ENCODE data around the gene MDFIC2. TPM values are rescaled to one million over a fixed set of nuclear protein-coding genes. Genes with fewer than 3 reads are reported as not detected.
"Not testable (repeated sequence)": the region's sequence is repeated elsewhere in the genome, so short reads cannot be mapped to it uniquely, and the experiment has no call there.

MDFIC2 gene
- total and polyA plus RNA-seq, 2 of the 13 experiments (the other 11 are each of a cell fraction or from before 2014, with no cell fraction given), result not detected

GRCh38 chr3:70291097-70291482 lies 21.3 kb downstream of the MDFIC2 start:
- H3K27ac ChIP-seq (ENCODE audit: extremely low read length, insufficient read depth, low read length), result no peak overlapping the region
- H3K4me1 ChIP-seq (ENCODE audit: insufficient read depth, low read length), result no peaks in the 10 kb centered on the region
- BruUV-seq (replicated peaks), result no TSS peak
- in situ Hi-C loops (cut with HindIII; ENCODE audit: extremely low pct_ligation_motif_present, low pct_unique_long_range_greater_than_20kb), result no loop called here
- intact Hi-C loops (cut with micrococcal nuclease; ENCODE audit: unreplicated experiment), result no loop called here
- H4K20me1 ChIP-seq (ENCODE audit: insufficient read depth, low read length), result no peaks in the 10 kb centered on the region
- H3K4me2 ChIP-seq (ENCODE audit: low read depth, low read length), result no peak overlapping the region
- H2AFZ ChIP-seq (ENCODE audit: low read length), result no peak overlapping the region
- ATAC-seq (no peak), FAIRE-seq (no peak), DNase-seq (ENCODE audit: low spot score) (no peak)
- no peak overlapping the region for H3K4me3 ChIP-seq (replicated peaks in 1 of 3; ENCODE audit: insufficient read depth in 1 of 3, low read depth in 2 of 3, low read length in 3 of 3)
- no peak overlapping the region for H3K9ac ChIP-seq (ENCODE audit: insufficient read depth, low read depth, low read length)
- no peaks in the 10 kb centered on the region for H3K36me3 ChIP-seq (replicated peaks in 1 of 2; ENCODE audit: control insufficient read depth in 1 of 2, insufficient read depth in 2 of 2, low read length in 2 of 2)
- no peak for TF ChIP-seq HOXA7 (CRISPR knock-in tag; IDR thresholded peaks at IDR 0.05)
- no peak for TF ChIP-seq NCOA2 (CRISPR knock-in tag; IDR thresholded peaks at IDR 0.05)
- TF ChIP-seq, protein P1, sequence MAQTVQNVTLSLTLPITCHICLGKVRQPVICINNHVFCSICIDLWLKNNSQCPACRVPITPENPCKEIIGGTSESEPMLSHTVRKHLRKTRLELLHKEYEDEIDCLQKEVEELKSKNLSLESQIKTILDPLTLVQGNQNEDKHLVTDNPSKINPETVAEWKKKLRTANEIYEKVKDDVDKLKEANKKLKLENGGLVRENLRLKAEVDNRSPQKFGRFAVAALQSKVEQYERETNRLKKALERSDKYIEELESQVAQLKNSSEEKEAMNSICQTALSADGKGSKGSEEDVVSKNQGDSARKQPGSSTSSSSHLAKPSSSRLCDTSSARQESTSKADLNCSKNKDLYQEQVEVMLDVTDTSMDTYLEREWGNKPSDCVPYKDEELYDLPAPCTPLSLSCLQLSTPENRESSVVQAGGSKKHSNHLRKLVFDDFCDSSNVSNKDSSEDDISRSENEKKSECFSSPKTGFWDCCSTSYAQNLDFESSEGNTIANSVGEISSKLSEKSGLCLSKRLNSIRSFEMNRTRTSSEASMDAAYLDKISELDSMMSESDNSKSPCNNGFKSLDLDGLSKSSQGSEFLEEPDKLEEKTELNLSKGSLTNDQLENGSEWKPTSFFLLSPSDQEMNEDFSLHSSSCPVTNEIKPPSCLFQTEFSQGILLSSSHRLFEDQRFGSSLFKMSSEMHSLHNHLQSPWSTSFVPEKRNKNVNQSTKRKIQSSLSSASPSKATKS (CRISPR knock-in tag; IDR thresholded peaks at IDR 0.05), result no peak
- TF ChIP-seq HES4 (CRISPR knock-in tag; IDR thresholded peaks at IDR 0.05; ENCODE audit: borderline replicate concordance), result no peak
- no peak for TF ChIP-seq SRSF9 (IDR thresholded peaks at IDR 0.05; ENCODE audit: borderline replicate concordance, insufficient read depth, low read depth, low read length, poor library complexity, severe bottlenecking)
- 0 out of 2 replicates have a peak, but pooled peaks have one; percentile 18 for TF ChIP-seq ZNF629 (CRISPR knock-in tag; conservative IDR thresholded peaks at IDR 0.05)
- no peak for TF ChIP-seq LRRFIP1 (CRISPR knock-in tag; conservative IDR thresholded peaks at IDR 0.05)
- no peak for TF ChIP-seq PPARG (CRISPR knock-in tag; conservative IDR thresholded peaks at IDR 0.05)
- TF ChIP-seq ELF4 (CRISPR knock-in tag; IDR thresholded peaks at IDR 0.05; ENCODE audit: borderline replicate concordance), result no peak
- CTCF ChIA-PET (ENCODE audit: low intra/inter-chr PET ratio, low total read pairs), result no interaction called here
- no peaks in the 10 kb centered on the region for H3K9me3 ChIP-seq (ENCODE audit: low read length)
- H3K79me2 ChIP-seq (ENCODE audit: insufficient read depth, low read length), result no peaks in the 10 kb centered on the region
- WGBS (ENCODE audit: low lambda C conversion rate), result 96% methylated on average over 2 of the region's 2 CpGs
- H3K27me3 ChIP-seq (ENCODE audit: control insufficient read depth in 1 of 2, insufficient read depth in 2 of 2, low read length in 2 of 2), result no peaks in the 10 kb centered on the region
- POLR2A ChIA-PET, result no interaction called here

DNA sequence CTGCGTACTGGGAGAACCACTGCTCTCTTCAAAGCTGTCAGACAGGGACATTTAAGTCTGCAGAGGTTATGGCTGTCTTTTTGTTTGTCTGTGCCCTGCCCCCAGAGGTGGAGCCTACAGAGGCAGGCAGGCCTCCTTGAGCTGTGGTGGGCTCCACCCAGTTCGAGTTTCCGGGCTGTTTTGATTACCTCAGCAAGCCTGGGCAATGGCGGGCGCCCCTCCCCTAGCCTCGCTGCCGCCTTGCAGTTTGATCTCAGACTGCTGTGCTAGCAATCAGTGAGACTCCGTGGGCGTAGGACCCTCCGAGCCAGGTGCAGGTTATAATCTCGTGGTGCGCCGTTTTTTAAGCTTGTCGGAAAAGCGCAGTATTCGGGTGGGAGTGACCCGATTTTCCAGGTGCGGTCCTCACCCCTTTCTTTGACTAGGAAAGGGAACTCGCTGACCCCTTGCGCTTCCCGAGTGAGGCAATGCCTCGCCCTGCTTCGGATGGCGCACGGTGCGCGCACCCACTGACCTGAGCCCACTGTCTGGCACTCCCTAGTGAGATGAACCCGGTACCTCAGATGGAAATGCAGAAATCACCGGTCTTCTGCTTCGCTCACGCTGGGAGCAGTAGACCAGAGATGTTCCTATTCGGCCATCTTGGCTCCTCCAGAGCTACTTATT lies 21.9 kb downstream of the MDFIC2 start:
- H2AFZ ChIP-seq (ENCODE audit: low read length); H3K4me1 ChIP-seq (ENCODE audit: insufficient read depth, low read length); POLR2A ChIA-PET; intact Hi-C loops (cut with micrococcal nuclease; ENCODE audit: unreplicated experiment); H3K27ac ChIP-seq (ENCODE audit: extremely low read length, insufficient read depth, low read length); H3K79me2 ChIP-seq (ENCODE audit: insufficient read depth, low read length); H3K9me3 ChIP-seq (ENCODE audit: low read length); BruUV-seq (replicated peaks); H3K9ac ChIP-seq (ENCODE audit: insufficient read depth, low read depth, low read length); H3K27me3 ChIP-seq (ENCODE audit: control insufficient read depth in 1 of 2, insufficient read depth in 2 of 2, low read length in 2 of 2); ATAC-seq; DNase-seq (ENCODE audit: low spot score); CTCF ChIA-PET (ENCODE audit: low intra/inter-chr PET ratio, low total read pairs); in situ Hi-C loops (cut with HindIII; ENCODE audit: extremely low pct_ligation_motif_present, low pct_unique_long_range_greater_than_20kb); FAIRE-seq; H3K4me3 ChIP-seq (replicated peaks in 1 of 3; ENCODE audit: insufficient read depth in 1 of 3, low read depth in 2 of 3, low read length in 3 of 3); H3K4me2 ChIP-seq (ENCODE audit: low read depth, low read length); H3K36me3 ChIP-seq (replicated peaks in 1 of 2; ENCODE audit: control insufficient read depth in 1 of 2, insufficient read depth in 2 of 2, low read length in 2 of 2); H4K20me1 ChIP-seq (ENCODE audit: insufficient read depth, low read length): not testable (repeated sequence)
- WGBS (ENCODE audit: low lambda C conversion rate), result 78% methylated on average over 25 of the region's 32 CpGs
